ENCODE measurements around the gene RCBTB2.
"Not testable (repeated sequence)": the region's sequence is repeated elsewhere in the genome, so short reads cannot be mapped to it uniquely, and the experiment has no call there.

RCBTB2 gene

DNA sequence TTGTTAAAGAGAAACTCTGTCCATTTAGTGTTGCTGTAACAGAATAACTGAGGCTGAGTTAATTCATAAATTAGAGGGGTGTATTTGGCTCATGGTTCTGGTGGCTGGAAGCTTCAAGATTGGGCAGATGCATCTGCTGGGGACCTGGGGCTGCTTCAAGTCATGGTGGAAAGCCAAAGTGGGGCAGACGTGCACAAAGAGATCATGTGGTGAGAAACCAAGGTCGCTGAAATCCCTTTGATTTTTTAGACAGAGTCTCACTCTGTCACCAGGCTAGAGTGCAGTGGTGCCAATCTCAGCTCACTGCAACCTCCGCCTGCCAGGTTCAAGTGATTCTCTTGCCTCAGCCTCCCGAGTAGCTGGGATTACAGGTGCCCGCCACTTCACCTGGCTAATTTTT is 46.0 kb downstream of the RCBTB2 start:
- H3K4me1 Mint-ChIP-seq (ENCODE audit: low read depth): peaks cover 16% of the 10 kb centered on the region
- no peak for DNase-seq
- H3K27me3 Mint-ChIP-seq: no peaks in the 10 kb centered on the region
- H3K4me3 Mint-ChIP-seq: no peak overlapping the region
- no peak overlapping the region for H3K27ac Mint-ChIP-seq
- H3K36me3 Mint-ChIP-seq (ENCODE audit: low read depth): peaks cover 39% of the 10 kb centered on the region
- peaks cover 3% of the 10 kb centered on the region for H3K9me3 Mint-ChIP-seq

DNA sequence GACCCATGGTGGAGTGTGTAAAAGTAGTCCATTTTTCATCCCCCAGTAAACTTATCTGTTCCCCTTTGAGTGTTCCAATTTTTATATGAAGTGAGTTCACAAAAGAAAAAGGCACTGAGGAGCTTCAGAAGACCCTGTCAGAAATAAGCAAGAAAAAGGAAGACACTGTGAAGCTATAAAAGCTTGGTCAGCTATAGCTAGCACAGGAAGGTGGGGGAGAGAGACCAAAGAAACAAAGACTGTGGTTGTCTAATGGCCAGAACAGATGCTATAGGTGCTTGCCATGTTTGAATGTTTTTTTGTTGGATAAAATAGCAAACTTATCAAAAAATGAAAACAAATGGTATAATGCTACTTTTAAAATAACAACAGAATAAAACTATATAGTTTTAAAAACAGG is 46.5 kb downstream of the RCBTB2 start:
- Mint-ChIP-seq H3K36me3 (ENCODE audit: low read depth) (peaks cover 40% of the 10 kb centered on the region), H3K4me3 (no peak overlapping the region), H3K4me1 (ENCODE audit: low read depth) (peaks cover 16% of the 10 kb centered on the region), H3K27ac (no peak overlapping the region), H3K9me3 (peaks cover 3% of the 10 kb centered on the region), H3K27me3 (no peaks in the 10 kb centered on the region)
- DNase-seq: no peak

DNA sequence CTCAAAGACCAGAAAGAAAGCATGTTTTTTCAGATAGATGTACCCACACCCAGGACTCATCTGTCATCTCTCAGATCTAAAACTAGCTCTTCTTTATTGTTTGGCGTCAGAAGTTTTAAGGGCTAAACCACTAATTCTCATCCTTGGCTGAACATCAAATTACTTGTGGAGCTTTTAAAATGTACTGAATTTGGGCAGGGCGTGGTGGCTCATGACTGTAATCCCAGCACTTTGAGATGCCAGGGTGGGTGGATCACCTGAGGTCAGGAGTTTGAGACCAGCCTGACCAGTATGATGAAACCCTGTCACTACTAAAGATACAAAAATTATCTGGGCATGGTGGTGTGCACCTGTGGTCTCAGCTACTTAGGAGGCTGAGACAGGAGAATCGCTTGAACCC is 47.4 kb downstream of the RCBTB2 start:
- Mint-ChIP-seq H3K4me1 (ENCODE audit: low read depth) (peaks cover 16% of the 10 kb centered on the region), H3K27ac (no peak overlapping the region), H3K4me3 (no peak overlapping the region), H3K9me3 (peaks cover 3% of the 10 kb centered on the region), H3K36me3 (ENCODE audit: low read depth) (peaks cover 47% of the 10 kb centered on the region), H3K27me3 (no peaks in the 10 kb centered on the region)
- DNase-seq: no peak

DNA sequence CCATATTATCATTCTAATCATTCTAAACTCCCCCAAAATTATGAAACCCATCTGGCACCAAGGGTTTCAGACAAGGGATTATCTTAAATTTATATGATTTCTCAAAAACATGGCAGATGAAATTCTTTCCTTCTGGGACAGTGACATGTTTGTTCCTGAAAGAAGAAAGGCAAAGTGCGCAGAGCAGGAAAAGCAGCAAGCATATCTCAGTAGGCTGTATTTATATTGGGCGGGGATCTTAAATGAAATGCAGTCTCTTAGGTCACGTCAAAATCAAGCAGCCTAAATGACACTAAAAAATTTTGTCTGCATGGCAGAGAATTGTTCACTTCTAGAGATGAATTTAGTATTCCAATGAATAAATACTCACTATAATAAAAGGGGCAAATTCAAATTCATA is 49.3 kb downstream of the RCBTB2 start:
- peaks cover 53% of the 10 kb centered on the region for H3K36me3 Mint-ChIP-seq (ENCODE audit: low read depth)
- peaks cover 16% of the 10 kb centered on the region for H3K4me1 Mint-ChIP-seq (ENCODE audit: low read depth)
- no peak overlapping the region for H3K27ac Mint-ChIP-seq
- peaks cover 3% of the 10 kb centered on the region for H3K9me3 Mint-ChIP-seq
- H3K4me3 Mint-ChIP-seq: no peak overlapping the region
- DNase-seq: no peak
- H3K27me3 Mint-ChIP-seq: no peaks in the 10 kb centered on the region

DNA sequence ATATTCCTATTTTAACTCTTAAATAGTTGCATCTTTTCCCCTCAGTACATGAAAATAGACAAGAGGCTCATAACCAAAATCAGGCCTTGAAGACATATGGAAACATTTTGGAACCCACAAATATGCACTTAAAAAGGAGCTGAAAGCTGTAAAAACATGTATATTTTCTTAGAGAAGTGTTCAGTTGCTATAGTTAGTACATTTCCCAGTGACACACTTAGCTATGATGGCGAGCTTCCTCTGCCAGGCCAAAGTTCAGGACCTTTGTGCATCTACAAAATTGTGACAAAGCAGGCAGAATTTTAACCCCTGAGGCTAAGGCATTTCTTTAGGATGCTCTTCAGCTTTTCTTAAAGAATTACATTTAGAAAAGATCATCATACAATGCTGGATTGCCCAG is 54.5 kb downstream of the RCBTB2 start:
- H3K27ac Mint-ChIP-seq: no peak overlapping the region
- DNase-seq: no peak
- no peaks in the 10 kb centered on the region for H3K9me3 Mint-ChIP-seq
- H3K27me3 Mint-ChIP-seq: no peaks in the 10 kb centered on the region
- H3K4me3 Mint-ChIP-seq: no peak overlapping the region
- H3K4me1 Mint-ChIP-seq (ENCODE audit: low read depth): no peaks in the 10 kb centered on the region
- peaks cover 64% of the 10 kb centered on the region for H3K36me3 Mint-ChIP-seq (ENCODE audit: low read depth)

DNA sequence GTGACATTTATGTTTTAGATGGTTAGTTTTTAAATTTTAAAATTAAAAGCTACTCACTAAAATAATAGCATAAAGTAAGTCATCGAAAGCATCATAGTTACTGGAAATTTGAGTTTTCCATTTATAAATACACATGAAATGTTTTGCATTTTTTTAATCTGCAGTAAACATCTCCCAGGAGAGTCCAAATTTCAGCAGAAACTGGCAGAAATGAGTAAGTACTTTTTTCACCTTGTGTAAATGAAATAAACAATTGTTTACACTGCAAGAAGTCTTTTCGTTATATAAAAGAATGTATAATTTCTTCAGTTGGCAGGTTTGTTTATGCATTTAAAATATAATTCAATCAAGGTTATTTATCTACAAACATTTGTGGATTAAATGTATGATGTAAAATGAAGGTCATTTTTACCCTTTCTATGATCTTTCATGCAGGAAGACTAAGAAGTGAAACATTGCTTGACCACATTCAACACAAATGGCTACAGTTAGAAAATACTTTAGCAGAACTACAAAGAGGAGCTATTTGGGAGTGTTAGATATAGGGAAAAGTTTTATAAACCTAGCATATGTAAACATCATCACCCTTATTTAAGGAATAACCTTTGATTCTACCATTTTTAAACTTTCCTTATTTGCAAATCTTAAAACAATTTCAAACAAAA is 55.6 kb downstream of the RCBTB2 start:
- no peaks in the 10 kb centered on the region for H3K27me3 Mint-ChIP-seq
- no peaks in the 10 kb centered on the region for H3K4me1 Mint-ChIP-seq (ENCODE audit: low read depth)
- no peaks in the 10 kb centered on the region for H3K9me3 Mint-ChIP-seq
- H3K4me3 Mint-ChIP-seq: no peak overlapping the region
- no peak overlapping the region for H3K27ac Mint-ChIP-seq
- peaks cover 63% of the 10 kb centered on the region for H3K36me3 Mint-ChIP-seq (ENCODE audit: low read depth)
- DNase-seq: no peak

DNA sequence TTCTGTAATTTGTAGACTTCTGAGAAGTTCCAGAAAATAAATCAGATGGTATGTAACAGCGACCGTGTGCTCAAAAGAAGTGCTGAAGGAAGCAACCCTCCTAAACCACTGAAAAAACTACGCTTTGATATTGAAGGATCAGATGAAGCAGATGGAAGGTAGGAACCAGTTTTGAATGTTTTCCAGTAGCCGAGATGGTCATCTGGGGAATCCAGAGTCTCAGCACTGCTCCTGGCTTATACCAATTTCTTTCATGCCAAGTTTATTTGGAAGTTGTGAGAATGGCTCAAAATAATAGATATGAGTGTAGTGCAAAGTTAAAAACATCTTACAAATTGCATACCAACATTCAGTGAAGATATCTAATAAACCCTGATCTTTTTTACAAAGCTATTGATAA is 56.2 kb downstream of the RCBTB2 start:
- Mint-ChIP-seq H3K4me3 (no peak overlapping the region), H3K27ac (no peak overlapping the region), H3K9me3 (no peaks in the 10 kb centered on the region), H3K36me3 (ENCODE audit: low read depth) (peaks cover 68% of the 10 kb centered on the region), H3K4me1 (ENCODE audit: low read depth) (no peaks in the 10 kb centered on the region), H3K27me3 (no peaks in the 10 kb centered on the region)
- no peak for DNase-seq

DNA sequence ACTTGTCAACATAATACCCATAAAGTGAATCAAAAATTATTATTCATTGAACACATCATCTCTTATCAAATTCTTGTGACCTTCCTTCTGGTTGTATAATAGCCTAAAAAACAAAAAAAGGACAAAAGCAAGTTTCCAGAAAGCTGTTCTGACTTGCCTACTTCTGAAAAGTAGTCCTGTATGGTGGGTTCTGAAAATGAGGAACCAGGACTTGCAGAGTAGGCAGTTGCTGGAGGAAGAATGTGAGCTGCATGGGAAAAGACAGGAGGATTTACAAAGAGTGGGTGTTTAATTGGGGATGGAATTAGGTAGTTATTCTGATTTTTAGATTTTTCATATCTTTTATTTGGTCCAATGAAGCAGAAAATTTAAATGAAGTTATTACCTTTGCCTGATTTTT is 56.7 kb downstream of the RCBTB2 start:
- Mint-ChIP-seq H3K9me3 (no peaks in the 10 kb centered on the region), H3K4me1 (ENCODE audit: low read depth) (no peaks in the 10 kb centered on the region), H3K4me3 (no peak overlapping the region), H3K27ac (no peak overlapping the region), H3K36me3 (ENCODE audit: low read depth) (peaks cover 67% of the 10 kb centered on the region), H3K27me3 (no peaks in the 10 kb centered on the region)
- DNase-seq: no peak

DNA sequence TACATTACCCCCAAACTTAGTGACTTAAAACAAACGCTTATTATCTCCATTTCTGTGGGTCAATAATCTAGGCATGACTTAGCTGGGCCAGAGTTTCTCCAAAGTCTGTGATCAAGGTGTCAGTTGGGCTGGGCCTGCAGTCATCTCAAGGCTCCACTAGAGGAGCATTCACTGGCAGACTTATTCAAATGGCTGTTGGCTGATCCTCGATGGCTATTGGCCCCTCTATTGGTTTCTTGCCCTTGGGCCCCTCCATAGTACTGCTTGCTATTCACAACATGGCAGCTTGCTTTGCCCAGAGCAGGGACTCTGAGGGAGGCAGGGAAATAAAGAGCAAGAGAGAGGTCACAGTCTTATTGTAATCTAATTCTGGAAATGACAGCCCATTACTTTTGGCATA is 57.6 kb downstream of the RCBTB2 start:
- Mint-ChIP-seq H3K27ac (no peak overlapping the region), H3K4me3 (no peak overlapping the region), H3K4me1 (ENCODE audit: low read depth) (no peaks in the 10 kb centered on the region), H3K36me3 (ENCODE audit: low read depth) (peaks cover 62% of the 10 kb centered on the region), H3K27me3 (no peaks in the 10 kb centered on the region), H3K9me3 (no peaks in the 10 kb centered on the region)
- no peak for DNase-seq

DNA sequence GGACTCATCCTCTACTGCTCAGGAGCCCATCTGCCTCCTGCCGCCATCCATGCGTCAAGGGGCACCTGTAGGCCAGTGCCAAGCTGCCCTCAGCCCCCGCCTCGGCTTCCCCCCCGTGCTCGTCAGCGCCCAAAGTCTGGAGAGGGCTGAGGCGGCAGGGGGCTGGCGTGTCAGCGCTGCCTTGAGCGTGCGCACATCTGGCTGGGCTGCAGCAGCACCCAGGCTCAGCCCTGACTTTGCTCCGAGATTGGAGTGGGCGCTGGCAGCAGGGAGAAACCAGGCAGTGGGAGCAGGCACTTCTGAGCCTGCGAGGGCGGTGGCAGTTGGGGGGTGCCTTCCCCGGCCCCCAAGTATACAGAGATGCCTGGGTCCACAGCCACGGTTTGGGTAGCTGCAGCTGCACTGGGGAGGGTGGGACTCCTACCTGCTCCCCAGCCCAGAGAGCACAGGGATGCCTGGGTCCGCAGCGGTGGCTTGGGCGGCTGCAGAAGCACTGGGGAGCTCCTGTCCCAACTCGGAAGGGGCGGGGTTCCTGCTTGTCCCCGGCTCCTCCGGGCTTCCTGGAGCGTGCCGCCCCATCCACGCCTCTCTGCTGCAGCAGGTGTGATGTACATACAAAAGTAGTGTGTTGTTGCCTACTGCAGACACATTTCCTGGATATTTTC is 75.2 kb downstream of the RCBTB2 start:
- no peak for DNase-seq

DNA sequence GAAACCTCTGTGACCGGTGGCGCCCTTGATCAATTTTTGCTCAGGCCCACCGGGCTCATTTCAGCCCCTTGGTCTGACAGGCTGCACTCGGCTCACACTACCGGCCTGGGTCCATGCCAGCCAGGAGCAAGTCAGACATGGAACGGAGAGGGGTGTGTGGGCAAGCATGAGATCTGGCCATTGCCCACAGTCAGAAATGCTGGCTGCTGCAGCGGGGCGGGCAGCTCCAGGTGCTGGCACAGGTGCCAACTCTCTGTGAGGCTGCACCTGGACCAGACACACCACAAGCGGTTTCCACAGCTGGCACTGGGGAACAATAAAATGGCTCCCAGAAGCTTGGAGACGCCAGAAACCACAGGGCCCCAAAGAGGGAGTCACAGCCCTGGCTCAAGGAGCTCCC is 76.3 kb downstream of the RCBTB2 start:
- Mint-ChIP-seq H3K27ac (no peak overlapping the region), H3K9me3 (peaks cover 6% of the 10 kb centered on the region), H3K4me1 (ENCODE audit: low read depth) (peaks cover 5% of the 10 kb centered on the region), H3K36me3 (ENCODE audit: low read depth) (peaks cover 82% of the 10 kb centered on the region), H3K4me3 (no peak overlapping the region), H3K27me3 (no peaks in the 10 kb centered on the region)
- DNase-seq: no peak

More for the DNA sequence above, 75.2 kb downstream of the RCBTB2 start:
- H3K27ac Mint-ChIP-seq: no peak overlapping the region
- no peaks in the 10 kb centered on the region for H3K27me3 Mint-ChIP-seq
- no peaks in the 10 kb centered on the region for H3K9me3 Mint-ChIP-seq
- no peak overlapping the region for H3K4me3 Mint-ChIP-seq
- H3K4me1 Mint-ChIP-seq (ENCODE audit: low read depth): peaks cover 7% of the 10 kb centered on the region
- peaks cover 80% of the 10 kb centered on the region for H3K36me3 Mint-ChIP-seq (ENCODE audit: low read depth)

DNA sequence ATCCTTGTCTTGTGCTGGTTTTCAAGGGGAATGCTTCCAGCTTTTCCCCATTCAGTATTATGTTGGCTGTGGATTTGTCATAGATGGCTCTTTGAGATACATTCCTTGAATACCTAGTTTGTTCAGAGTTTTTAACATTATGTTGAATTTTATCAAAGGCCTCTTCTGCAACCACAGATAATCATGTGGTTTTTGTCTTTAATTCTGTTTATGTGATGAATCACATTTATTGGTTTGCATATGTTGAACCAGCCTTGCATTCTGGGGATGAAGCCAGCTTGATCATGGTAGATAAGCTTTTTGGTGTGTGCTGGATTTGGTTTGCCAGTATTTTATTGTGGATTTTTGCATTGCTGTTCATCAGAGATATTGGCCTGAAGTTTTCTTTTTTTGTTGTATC is 81.7 kb downstream of the RCBTB2 start:
- Mint-ChIP-seq H3K4me1 (ENCODE audit: low read depth) (peaks cover 27% of the 10 kb centered on the region), H3K9me3 (peaks cover 17% of the 10 kb centered on the region), H3K36me3 (ENCODE audit: low read depth) (peaks cover 55% of the 10 kb centered on the region)
- not testable (repeated sequence) for H3K4me3 Mint-ChIP-seq, H3K27ac Mint-ChIP-seq, DNase-seq, H3K27me3 Mint-ChIP-seq

DNA sequence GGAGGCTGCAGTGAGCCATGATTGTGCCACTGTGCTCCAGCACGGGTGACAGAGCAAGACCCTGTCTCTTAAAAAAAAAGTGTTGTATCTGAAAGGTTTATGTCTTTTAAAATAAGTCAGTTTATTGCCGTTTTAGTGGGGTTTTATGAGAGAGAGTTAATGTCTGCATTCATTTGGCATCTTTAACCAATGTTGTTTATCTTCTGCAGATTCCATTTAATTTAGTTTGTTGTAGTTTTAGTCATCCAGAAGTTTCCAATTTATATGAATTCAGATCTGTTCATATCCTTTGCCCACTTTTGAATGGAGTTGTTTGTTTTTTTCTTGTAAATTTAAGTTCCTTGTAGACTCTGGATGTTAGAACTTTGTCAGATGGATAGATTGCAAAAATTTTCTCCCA is 83.2 kb downstream of the RCBTB2 start:
- Mint-ChIP-seq H3K4me1 (ENCODE audit: low read depth) (peaks cover 27% of the 10 kb centered on the region), H3K27me3 (no peaks in the 10 kb centered on the region), H3K27ac (no peak overlapping the region), H3K36me3 (ENCODE audit: low read depth) (peaks cover 42% of the 10 kb centered on the region), H3K9me3 (peaks cover 17% of the 10 kb centered on the region), H3K4me3 (no peak overlapping the region)
- DNase-seq: no peak

DNA sequence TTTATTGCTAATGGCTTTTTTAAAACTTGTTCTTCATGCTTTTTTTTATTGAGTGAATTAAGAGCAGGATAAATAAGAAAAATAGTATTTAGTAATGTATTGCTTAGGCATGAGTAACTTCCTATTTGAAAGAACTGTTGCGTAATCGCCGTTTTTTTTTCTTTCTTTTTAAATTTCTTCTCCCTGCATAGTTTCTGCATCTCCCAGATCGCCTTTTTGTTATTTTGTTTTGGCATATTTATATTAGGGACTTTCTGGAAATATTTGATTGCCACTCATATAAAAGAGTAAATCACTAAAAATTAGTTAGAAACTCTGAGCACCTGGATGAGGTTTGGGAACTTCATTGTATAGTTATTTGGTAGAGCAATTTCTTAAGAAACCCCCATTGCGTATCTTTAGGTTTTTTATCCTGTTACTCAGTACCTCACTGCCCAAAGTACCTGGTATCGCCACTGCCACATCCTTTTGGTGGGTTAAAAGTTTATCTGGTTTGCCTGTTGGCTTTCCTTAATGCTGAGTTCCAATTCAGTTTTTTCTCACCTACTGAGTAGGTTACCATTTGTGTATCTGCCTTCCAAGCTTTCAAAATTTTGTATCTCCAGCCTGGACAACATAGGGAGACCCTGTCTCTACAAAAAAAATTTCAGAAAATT is 83.8 kb downstream of the RCBTB2 start:
- H3K4me1 Mint-ChIP-seq (ENCODE audit: low read depth): peaks cover 33% of the 10 kb centered on the region
- H3K4me3 Mint-ChIP-seq: no peak overlapping the region
- H3K27me3 Mint-ChIP-seq: no peaks in the 10 kb centered on the region
- H3K36me3 Mint-ChIP-seq (ENCODE audit: low read depth): peaks cover 46% of the 10 kb centered on the region
- peaks cover 17% of the 10 kb centered on the region for H3K9me3 Mint-ChIP-seq
- no peak overlapping the region for H3K27ac Mint-ChIP-seq
- DNase-seq: no peak

DNA sequence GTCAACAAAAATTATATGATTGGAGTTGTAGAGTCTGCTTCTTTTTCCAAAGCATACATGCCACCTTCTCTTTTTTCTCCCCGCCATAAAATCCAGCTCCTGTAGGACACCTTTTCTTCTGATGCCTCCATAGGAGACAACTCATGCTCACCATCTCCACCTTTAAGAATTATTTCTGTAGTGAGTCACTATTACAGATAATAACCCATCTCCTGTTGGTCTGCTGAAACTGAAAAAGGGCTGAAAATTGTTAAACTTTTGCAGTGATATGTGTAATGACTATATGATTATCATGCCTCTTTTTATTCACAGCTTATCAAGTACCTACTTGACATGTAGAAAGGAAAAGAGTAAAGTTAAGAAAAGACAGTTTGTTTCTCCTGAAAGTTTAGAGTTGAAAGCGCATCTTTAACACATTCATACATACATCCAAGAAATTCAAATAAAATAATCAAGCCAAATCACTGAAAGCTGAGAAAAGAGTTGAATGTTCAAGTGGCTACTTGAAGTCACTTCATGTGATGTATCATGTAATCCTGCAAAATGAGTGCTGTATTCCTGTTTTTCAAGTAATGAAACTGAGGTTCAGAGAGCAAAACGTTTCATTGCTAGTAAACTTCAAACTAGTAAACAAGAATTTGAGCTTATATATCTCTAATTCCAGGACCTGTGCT is 84.5 kb downstream of the RCBTB2 start:
- no peak for DNase-seq
- H3K4me1 Mint-ChIP-seq (ENCODE audit: low read depth): peaks cover 37% of the 10 kb centered on the region
- H3K36me3 Mint-ChIP-seq (ENCODE audit: low read depth): peaks cover 41% of the 10 kb centered on the region
- H3K9me3 Mint-ChIP-seq: peaks cover 17% of the 10 kb centered on the region
- H3K27ac Mint-ChIP-seq: peak overlapping the region; percentile 28
- H3K4me3 Mint-ChIP-seq: no peak overlapping the region
- no peaks in the 10 kb centered on the region for H3K27me3 Mint-ChIP-seq
